OCI-M2 (cell line): ENCODE results near the gene POLR1C.

Experiments used
- DNase-seq: peaks from one replicate; lab custom pipeline; 2025; ENCODE audit not compliant: unreplicated experiment; lab: John Stamatoyannopoulos, UW

The POLR1C gene

GRCh38 chr6:43570876-43571441 is 54.1 kb downstream of the POLR1C start:
- DNase-seq: no peak
